ENCODE results near the gene AIMP2. TPM values are rescaled to one million over a fixed set of nuclear protein-coding genes. Genes with fewer than 3 reads are reported as not detected.

The AIMP2 gene
- total RNA-seq (2021; fragmentation: NEBNext Ultra II Directional; extraction: Animal tissue kit (Norgen Biotek cat#: 25700)): 82.4 and 85.6 TPM in 2 replicates
- polyA plus RNA-seq (2011; rRNA removed): 94.7 and 99.0 TPM in 2 replicates
- 89.4 TPM for polyA plus RNA-seq (2011; cell fraction: cytosol; rRNA removed)
- polyA plus RNA-seq (2011; cell fraction: nucleus; rRNA removed): 68.2 TPM
- polyA plus RNA-seq (2012, experiment 1 of 2): 69.9 to 80.3 TPM (median 78.0 TPM) in 4 replicates
- polyA plus RNA-seq (2012, experiment 2 of 2): 70.6 TPM
- 77.2 TPM for polyA plus RNA-seq (2013, experiment 1 of 2)
- 76.5 TPM for polyA plus RNA-seq (2013, experiment 2 of 2)
- polyA minus RNA-seq (2011; rRNA and poly(A)+ RNA removed): 66.1 and 78.4 TPM in 2 replicates
- 52.8 TPM for polyA minus RNA-seq (2011; cell fraction: cytosol; rRNA and poly(A)+ RNA removed)
- 46.9 TPM for polyA minus RNA-seq (2011; cell fraction: nucleus; rRNA and poly(A)+ RNA removed)
- long read RNA-seq, experiment 1, transcript AIMP2-202 (3 exons, 860 nt): minor isoform, 9 of 145 reads
- long read RNA-seq, experiment 1, transcript AIMP2-201 (4 exons, 1,225 nt): major isoform, 105 of 145 reads
- long read RNA-seq, experiment 1, partial matches to known transcripts: 14 of 145 reads
- long read RNA-seq, experiment 1, other reads (novel, unspliced or antisense): 16 of 145 reads
- long read RNA-seq, experiment 2, transcript AIMP2-202 (3 exons, 860 nt): minor isoform, 7 of 102 reads
- long read RNA-seq, experiment 2, transcript AIMP2-201 (4 exons, 1,225 nt): major isoform, 66 of 102 reads
- long read RNA-seq, experiment 2, partial matches to known transcripts: 11 of 102 reads
- long read RNA-seq, experiment 2, other reads (novel, unspliced or antisense): 18 of 102 reads

DNA sequence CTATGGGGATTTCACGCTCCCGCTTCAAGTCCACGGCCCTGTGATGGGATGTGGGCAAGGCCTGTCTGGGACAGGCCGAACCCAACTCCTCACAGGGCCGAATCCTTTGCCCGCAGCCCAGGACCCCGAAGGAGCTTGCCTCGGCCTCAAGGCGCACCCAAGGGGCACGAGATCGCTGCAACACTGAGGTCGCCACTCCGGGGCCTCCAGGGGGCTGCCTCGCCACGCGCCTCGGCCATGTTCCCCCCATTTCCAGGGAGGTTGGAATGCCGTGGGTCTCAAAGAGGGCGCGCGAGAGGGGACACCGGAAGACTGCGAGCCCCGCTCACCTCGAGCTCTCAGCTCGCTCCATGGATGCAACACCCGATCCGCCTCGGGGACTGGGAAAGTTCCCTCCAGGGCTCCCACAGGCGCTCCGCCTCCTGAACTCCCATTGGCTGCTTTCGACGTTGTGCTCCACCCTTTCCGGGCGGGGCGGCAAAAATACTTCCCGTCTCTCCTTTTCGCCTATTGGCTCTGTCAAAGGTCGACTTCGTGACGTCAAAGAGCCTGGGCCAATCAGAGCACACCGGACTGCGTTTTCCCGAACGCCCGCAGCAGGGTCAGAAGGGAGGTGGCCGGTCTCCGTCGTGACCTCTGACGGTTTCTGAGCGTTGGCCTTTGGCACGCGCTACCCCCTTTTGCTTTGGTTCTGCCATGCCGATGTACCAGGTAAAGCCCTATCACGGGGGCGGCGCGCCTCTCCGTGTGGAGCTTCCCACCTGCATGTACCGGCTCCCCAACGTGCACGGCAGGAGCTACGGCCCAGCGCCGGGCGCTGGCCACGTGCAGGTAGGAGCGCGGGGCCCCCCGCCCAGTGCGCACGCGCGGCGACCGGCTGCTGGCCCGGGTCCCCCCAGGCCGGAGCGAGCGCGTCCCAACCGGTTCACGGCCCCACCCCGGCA is at the start of gene AIMP2, which contains the start of gene PMS2:
Gene AIMP2, plus strand, starts transcription at position 605 of the 944 bp plus-strand sequence. Its CDS starts 92 bp downstream, at position 697.
Gene PMS2, minus strand, starts transcription at position 382 of the 944 bp plus-strand sequence. Its CDS starts 30 bp downstream, at position 352.
- Histone ChIP-seq H3K9ac (replicated peaks in 1 of 4; ENCODE audit: extremely low read depth in 1 of 4, low read depth in 3 of 4, low read length in 3 of 4) (peak within 1 kb of the TSS; percentile 88 to 96 (median 95)), H3K23me2 (ENCODE audit: low read depth, low read length) (no peaks in the 10 kb centered on the region), H3K36me3 (ENCODE audit: control insufficient read depth in 2 of 4, insufficient read depth in 4 of 4, low read length in 3 of 4) (peaks cover 0 to 33% (median 7%) of the 10 kb centered on the region in 4 experiments; a peak in 5 of 8 replicates), H3K79me2 (ENCODE audit: control insufficient read depth in 1 of 2, insufficient read depth in 2 of 2, low read length in 2 of 2) (peaks cover 2 to 50% of the 10 kb centered on the region in 2 experiments; a peak in 3 of 4 replicates), H2BK12ac (ENCODE audit: low read depth, low read length) (no peak within 1 kb of the TSS), H3K18ac (ENCODE audit: extremely low read depth, low read length) (peak within 1 kb of the TSS; percentile 93; the same call in 1 of the 2 replicates), H2BK120ac (replicated peaks; ENCODE audit: low read depth, low read length) (no peak within 1 kb of the TSS), H2AK5ac (ENCODE audit: low read depth, low read length) (no peak within 1 kb of the TSS), H3K79me1 (ENCODE audit: low read depth, low read length) (peaks cover 4% of the 10 kb centered on the region; the same call in 1 of the 2 replicates), H3K23ac (ENCODE audit: insufficient read length) (no peak within 1 kb of the TSS), H3K4me3 (ENCODE audit: extremely low read depth in 1 of 4, insufficient read depth in 2 of 4, low read depth in 3 of 4, low read length in 4 of 4) (peak within 1 kb of the TSS; percentile 53 to 86 (median 77)), H3K4ac (replicated peaks; ENCODE audit: insufficient read length, low read depth, low read length) (peak within 1 kb of the TSS; percentile 96), H4K5ac (ENCODE audit: insufficient read length, low read depth, low read length) (peak within 1 kb of the TSS; percentile 98), H3K4me2 (ENCODE audit: insufficient read depth in 1 of 2, low read depth in 2 of 2, low read length in 2 of 2) (peak within 1 kb of the TSS; percentile 75 to 84), H4K91ac (replicated peaks; ENCODE audit: insufficient read length, low read length) (peak within 1 kb of the TSS; percentile 99), H3K9me3 (ENCODE audit: insufficient read depth in 2 of 2, low read depth in 1 of 2, low read length in 1 of 2) (no peaks in the 10 kb centered on the region), H2AFZ (ENCODE audit: low read length) (no peak within 1 kb of the TSS), H2BK20ac (ENCODE audit: low read length) (no peak within 1 kb of the TSS), H3K4me1 (replicated peaks in 1 of 4; ENCODE audit: control insufficient read depth in 3 of 4, insufficient read depth in 4 of 4, low read length in 3 of 4) (peaks cover 0 to 3% (median 0%) of the 10 kb centered on the region in 4 experiments; a peak in 1 of 7 replicates), H2BK15ac (ENCODE audit: low read length) (no peak within 1 kb of the TSS), H3K27ac (ENCODE audit: low read depth, low read length) (peak within 1 kb of the TSS; percentile 96), H4K20me1 (replicated peaks in 1 of 2; ENCODE audit: control insufficient read depth in 1 of 2, insufficient read depth in 2 of 2, low read length in 2 of 2) (peaks cover 2% of the 10 kb centered on the region in 2 experiments), H3K14ac (ENCODE audit: insufficient read length) (no peak within 1 kb of the TSS), H2BK5ac (ENCODE audit: low read depth, low read length) (peak within 1 kb of the TSS; percentile 98), H3K27me3 (replicated peaks in 1 of 4; ENCODE audit: control insufficient read depth in 3 of 4, extremely low read depth in 1 of 4, insufficient read depth in 3 of 4, low read length in 3 of 4) (no peaks in the 10 kb centered on the region), H4K8ac (ENCODE audit: extremely low read depth, insufficient read depth, low read length) (peak within 1 kb of the TSS; percentile 99; the same call in 1 of the 2 replicates), H3K56ac (replicated peaks; ENCODE audit: insufficient read length, low read depth, low read length) (peak within 1 kb of the TSS; percentile 92)
- 1% methylated on average over 67 of the region's 84 CpGs; no CpG with 5 or more reads in 1 of the 2 experiments for WGBS, 2 experiments (ENCODE audit: extremely low coverage in 1 of 2, insufficient coverage in 1 of 2, insufficient read length in 1 of 2, insufficient replicate concordance in 2 of 2, low coverage in 1 of 2, low lambda C conversion rate in 2 of 2, missing lambda C conversion rate in 1 of 2)
- DNase-seq (ENCODE audit: low read depth in 1 of 2, low spot score in 2 of 2) (peak; percentile 93 to 95), FAIRE-seq (no peak)
- CTCF ChIA-PET (ENCODE audit: partially characterized antibody): interaction anchor here (1.3 to 2.9 kb wide), 3 partner anchors 11 to 92 kb away, joined by 4 to 15 read pairs (median 5); no protein-coding TSS in a partner anchor
- POLR2A ChIA-PET (ENCODE audit: partially characterized antibody): interaction anchor here (0.8 to 8.0 kb wide), 15 partner anchors 9 to 421 kb away, joined by 3 to 66 read pairs (median 5); no protein-coding TSS in a partner anchor
- peak; percentile 84 for TF ChIP-seq GTF2F1 (IDR thresholded peaks at IDR 0.05; ENCODE audit: borderline replicate concordance, low read depth, low read length)
- TF ChIP-seq TEAD4 (IDR thresholded peaks at IDR 0.05; ENCODE audit: low read depth, low read length): no peak
- peak; percentile 64 for TF ChIP-seq USF2 (IDR thresholded peaks at IDR 0.05; ENCODE audit: low read length)
- TF ChIP-seq EZH2 (IDR thresholded peaks at IDR 0.05; ENCODE audit: low read depth, low read length, severe bottlenecking): no peak
- TF ChIP-seq YY1 (IDR thresholded peaks at IDR 0.05; ENCODE audit: low read depth, low read length): peak; percentile 51; the same call in 1 of the 2 replicates
- TF ChIP-seq CREB1 (IDR thresholded peaks at IDR 0.05): peak; percentile 69

Data from H1 (cell line).